Left lung (tissue), 10 donors: ENCODE measurements around the gene SFTPA2. TPM values are rescaled to one million over a fixed set of nuclear protein-coding genes. Genes with fewer than 3 reads are reported as not detected.
A peak's percentile ranks its signal among the peaks of the same experiment; 100 is the strongest.
"Not testable (repeated sequence)": the region's sequence is repeated elsewhere in the genome, so short reads cannot be mapped to it uniquely, and the experiment has no call there.

Experiments
- ATAC-seq: fragments of 200-7000 bp; cut with Tn5 transposase; one replicate; pipeline ENCODE4 v1.9.1; 2020; ENCODE audit warnings: moderate library complexity
- DNase-seq, 4 donors: peaks; one replicate each; pipeline ENCODE4 v3.0.0-alpha.2; 2013 to 2020
- H3K27ac ChIP-seq, 2 donors: fragments of 200-600 bp; sonication (generic) in 1 of 2; one replicate each; pipeline versions ENCODE4 v1.5.0 to v1.8.0; 2020 to 2021
- H3K27me3 ChIP-seq, 2 donors: fragments of 200-600 bp; sonication (generic) in 1 of 2; one replicate each; pipeline versions ENCODE4 v1.5.0 to v1.8.0; 2020 to 2021
- H3K36me3 ChIP-seq, 2 donors: fragments of 200-600 bp; sonication (generic) in 1 of 2; one replicate each; pipeline versions ENCODE4 v1.5.0 to v1.8.0; 2020 to 2021
- H3K4me1 ChIP-seq, 2 donors: fragments of 200-600 bp; one replicate each; pipeline ENCODE4 v1.8.0; 2021
- H3K4me3 ChIP-seq, 2 donors: fragments of 200-600 bp; sonication (generic) in 1 of 2; one replicate each; pipeline versions ENCODE4 v1.5.0 to v1.8.0; 2020 to 2021; ENCODE audit warnings: mild to moderate bottlenecking in 1 of 2
- H3K9me3 ChIP-seq, 2 donors: fragments of 200-600 bp; sonication (generic) in 1 of 2; one replicate each; pipeline versions ENCODE4 v1.5.0 to v1.8.0; 2020 to 2021
- intact Hi-C, 2 donors: fragments of 100-400 bp; cut with DNase I; formaldehyde crosslinking; loops; one replicate each; pipeline versions ENCODE4 v1.11.2 to v1.14.2; 2022
- polyA plus RNA-seq, 6 donors: library from polyadenylated mRNA; unstranded; fragments of 120-200 nt; gene quantifications; one replicate each; pipeline ENCODE4 v1.2.1, GENCODE V29; 2013; ENCODE audit not compliant: insufficient read length in 6 of 6
- total RNA-seq, 2 donors: library from RNA; stranded (reverse); fragmentation: NEBNext Ultra II Directional; extraction: Animal tissue kit (Norgen Biotek cat#: 25700); gene quantifications; one replicate each; pipeline ENCODE4 v1.2.1, GENCODE V29; 2021
- TF ChIP-seq, protein P1 (sequence below), 2 donors: fragments of 200-600 bp; sonication (generic) in 1 of 2; IDR thresholded peaks; one replicate each; pipeline versions ENCODE4 v1.5.0 to v1.8.0; 2021; ENCODE audit warnings: antibody characterized with exemption in 2 of 2
- donor health status: DM: no; HTN: yes; CAD: no.
- donor health status: DM: no; HTN: no; CAD: no.

SFTPA2 gene
- total and polyA plus RNA-seq, 8 donors: 0.83 to 13,178 (median 7.7) TPM

DNA sequence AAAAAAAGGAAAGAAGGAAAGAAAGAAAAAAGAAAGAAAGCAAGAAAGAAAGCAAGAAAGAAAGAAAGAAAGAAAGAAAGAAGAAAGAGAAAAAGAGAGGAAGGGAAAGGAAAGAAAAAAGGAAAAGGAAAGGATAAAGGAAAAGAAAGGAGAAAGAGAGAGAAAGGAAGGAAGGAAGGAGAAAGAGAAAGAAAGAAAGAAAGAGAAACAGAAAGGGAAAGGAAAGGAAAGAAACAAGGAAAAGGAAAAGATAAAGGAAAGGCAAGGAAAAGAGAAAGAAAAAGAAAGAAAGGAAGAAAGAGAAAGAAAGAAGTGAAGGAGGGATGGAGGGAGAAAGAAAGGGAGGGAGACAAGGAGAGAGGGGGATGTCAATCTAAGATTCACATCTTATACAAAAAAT is 20.8 kb upstream of the SFTPA2 start:
- H3K36me3 ChIP-seq: no peaks in the 10 kb centered on the region
- no peaks in the 10 kb centered on the region for H3K27me3 ChIP-seq
- no peak for DNase-seq
- no peaks in the 10 kb centered on the region for H3K4me1 ChIP-seq
- TF ChIP-seq, protein P1, sequence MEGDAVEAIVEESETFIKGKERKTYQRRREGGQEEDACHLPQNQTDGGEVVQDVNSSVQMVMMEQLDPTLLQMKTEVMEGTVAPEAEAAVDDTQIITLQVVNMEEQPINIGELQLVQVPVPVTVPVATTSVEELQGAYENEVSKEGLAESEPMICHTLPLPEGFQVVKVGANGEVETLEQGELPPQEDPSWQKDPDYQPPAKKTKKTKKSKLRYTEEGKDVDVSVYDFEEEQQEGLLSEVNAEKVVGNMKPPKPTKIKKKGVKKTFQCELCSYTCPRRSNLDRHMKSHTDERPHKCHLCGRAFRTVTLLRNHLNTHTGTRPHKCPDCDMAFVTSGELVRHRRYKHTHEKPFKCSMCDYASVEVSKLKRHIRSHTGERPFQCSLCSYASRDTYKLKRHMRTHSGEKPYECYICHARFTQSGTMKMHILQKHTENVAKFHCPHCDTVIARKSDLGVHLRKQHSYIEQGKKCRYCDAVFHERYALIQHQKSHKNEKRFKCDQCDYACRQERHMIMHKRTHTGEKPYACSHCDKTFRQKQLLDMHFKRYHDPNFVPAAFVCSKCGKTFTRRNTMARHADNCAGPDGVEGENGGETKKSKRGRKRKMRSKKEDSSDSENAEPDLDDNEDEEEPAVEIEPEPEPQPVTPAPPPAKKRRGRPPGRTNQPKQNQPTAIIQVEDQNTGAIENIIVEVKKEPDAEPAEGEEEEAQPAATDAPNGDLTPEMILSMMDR (IDR thresholded peaks at IDR 0.05): no peak
- intact Hi-C loops: no loop called here
- no peak overlapping the region for H3K27ac ChIP-seq
- H3K9me3 ChIP-seq: no peaks in the 10 kb centered on the region
- no peak for ATAC-seq
- H3K4me3 ChIP-seq: no peak overlapping the region

DNA sequence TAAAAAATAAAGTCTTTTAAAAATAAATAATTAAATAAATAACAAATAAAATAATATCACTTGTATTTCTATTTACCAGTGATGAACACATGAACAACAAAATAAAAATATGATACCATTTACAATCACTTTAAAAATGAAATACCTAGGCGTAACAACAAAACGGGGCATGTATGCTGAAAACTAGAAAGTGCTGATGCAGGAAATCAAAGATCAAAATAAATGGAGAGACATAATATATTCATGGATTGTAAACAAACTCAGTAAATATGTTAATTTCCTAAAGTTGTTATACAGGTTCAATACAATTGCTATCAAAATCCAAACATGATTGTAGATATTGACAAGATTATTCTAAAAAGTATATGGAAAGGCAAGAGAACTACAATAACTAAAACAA is 19.2 kb upstream of the SFTPA2 start:
- Histone ChIP-seq H3K27ac (no peak overlapping the region), H3K27me3 (no peaks in the 10 kb centered on the region), H3K4me3 (no peak overlapping the region), H3K4me1 (no peaks in the 10 kb centered on the region), H3K9me3 (peaks cover 0 to 3% of the 10 kb centered on the region in 2 donors), H3K36me3 (no peaks in the 10 kb centered on the region)
- intact Hi-C loops: no loop called here
- DNase-seq (no peak), ATAC-seq (no peak)
- TF ChIP-seq, protein P1 (IDR thresholded peaks at IDR 0.05): no peak

DNA sequence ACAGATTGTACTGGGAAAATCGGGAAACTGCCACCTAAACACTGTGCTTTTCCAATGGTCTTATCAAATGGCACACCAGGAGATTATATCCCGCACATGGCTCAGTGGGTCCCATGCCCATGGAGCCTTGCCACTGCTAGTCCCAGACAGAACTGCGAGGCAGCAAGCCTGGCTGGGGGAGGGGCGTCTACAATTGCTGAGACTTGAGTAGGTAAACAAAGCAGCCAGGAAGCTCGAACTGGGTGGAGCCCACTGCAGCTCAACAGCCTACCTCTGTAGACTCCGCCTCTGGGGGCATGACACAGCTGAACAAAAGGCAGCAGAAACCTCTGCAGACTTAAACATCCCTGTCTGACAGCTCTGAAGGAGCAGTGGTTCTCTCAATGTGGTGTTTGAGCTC is 10.4 kb upstream of the SFTPA2 start:
- H3K27me3 ChIP-seq, DNase-seq, H3K36me3 ChIP-seq, H3K4me3 ChIP-seq, H3K27ac ChIP-seq, intact Hi-C loops, H3K4me1 ChIP-seq, ATAC-seq, H3K9me3 ChIP-seq: not testable (repeated sequence)

DNA sequence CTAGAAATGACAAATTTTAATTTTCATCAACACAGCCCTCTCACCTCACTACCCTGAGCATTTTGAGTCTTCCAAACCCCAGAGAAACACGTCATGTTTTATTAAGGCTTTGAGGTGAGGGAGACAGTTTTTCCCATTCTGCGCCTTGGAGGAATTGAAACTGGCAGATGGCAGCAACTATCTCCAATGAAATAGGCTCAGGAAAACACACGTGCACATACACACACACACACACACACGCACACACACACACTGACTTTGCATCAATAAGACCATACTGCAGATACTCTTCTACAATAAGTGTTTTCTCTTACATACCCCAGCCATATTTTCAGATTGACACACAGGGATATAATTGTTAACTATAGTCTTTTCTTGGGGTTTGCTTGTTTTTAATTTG is 3.2 kb upstream of the SFTPA2 start:
- DNase-seq (no peak), ATAC-seq (no peak)
- Histone ChIP-seq H3K27me3 (no peaks in the 10 kb centered on the region), H3K4me3 (no peak overlapping the region), H3K36me3 (no peaks in the 10 kb centered on the region), H3K4me1 (no peaks in the 10 kb centered on the region), H3K27ac (no peak overlapping the region), H3K9me3 (no peaks in the 10 kb centered on the region)
- intact Hi-C loops: no loop called here
- TF ChIP-seq, protein P1 (IDR thresholded peaks at IDR 0.05): no peak

DNA sequence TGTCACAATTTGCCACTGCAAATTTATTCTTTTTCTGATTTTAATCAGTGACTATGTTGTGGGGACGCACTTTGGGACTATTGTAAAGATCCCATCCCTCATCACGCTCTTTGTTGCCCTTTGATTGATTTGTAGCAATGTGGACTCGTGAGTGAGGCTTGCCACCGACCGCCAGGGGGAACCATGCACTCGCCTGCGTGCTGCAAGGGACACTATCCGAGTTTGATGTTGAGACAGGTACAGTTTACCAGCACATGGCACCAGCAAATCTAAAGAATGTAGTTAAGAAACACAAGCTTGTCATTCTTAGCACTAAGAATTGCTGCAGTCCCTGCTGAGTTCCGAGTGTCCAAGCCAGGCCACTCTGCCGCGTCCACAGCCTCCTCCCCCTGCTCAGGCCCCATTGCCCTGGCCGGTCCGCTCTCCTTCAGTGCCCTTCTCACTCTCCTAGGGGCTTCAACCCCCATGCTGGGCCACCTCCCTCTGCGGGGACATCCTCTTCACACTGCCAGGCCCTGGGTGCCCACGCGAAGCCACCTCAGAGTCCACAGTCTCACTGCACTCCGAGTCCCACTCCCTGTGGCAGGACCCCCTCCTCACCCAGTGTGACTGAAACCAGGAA is 2.0 kb upstream of the SFTPA2 start:
- no peaks in the 10 kb centered on the region for H3K4me1 ChIP-seq

More for the DNA sequence above, 2.0 kb upstream of the SFTPA2 start:
- intact Hi-C loops: no loop called here
- no peaks in the 10 kb centered on the region for H3K36me3 ChIP-seq
- TF ChIP-seq, protein P1 (IDR thresholded peaks at IDR 0.05): peak; percentile 69 to 87
- DNase-seq (peak; percentile 43 to 89 (median 70)), ATAC-seq (peak; percentile 72)
- no peak overlapping the region for H3K4me3 ChIP-seq
- no peak overlapping the region for H3K27ac ChIP-seq
- H3K27me3 ChIP-seq: no peaks in the 10 kb centered on the region
- H3K9me3 ChIP-seq: no peaks in the 10 kb centered on the region
